Heart right ventricle (tissue), 16 donors: Measurements from ENCODE around the gene CLIC6. TPM values are rescaled to one million over a fixed set of nuclear protein-coding genes. Genes with fewer than 3 reads are reported as not detected.

Experiments
- ATAC-seq, 8 donors: fragments of 200-7000 bp; cut with Tn5 transposase; one replicate each; pipeline ENCODE4 v1.9.1; 2020; ENCODE audit warnings: mild to moderate bottlenecking in 8 of 8, moderate library complexity in 8 of 8, moderate number of reproducible peaks in 1 of 8
- DNase-seq, 2 donors: peaks; one replicate each; pipeline ENCODE4 v3.0.0-alpha.2; 2020
- H3K27ac ChIP-seq, 10 donors: fragments of 200-600 bp; sonication (generic) in 2 of 10; one replicate each; pipeline versions ENCODE4 v1.5.0 to v1.8.0; 2020 to 2022; ENCODE audit warnings: mild to moderate bottlenecking in 3 of 10
- H3K27me3 ChIP-seq, 7 donors: fragments of 200-600 bp; one replicate each; pipeline ENCODE4 v1.8.0; 2021 to 2022; ENCODE audit warnings: mild to moderate bottlenecking in 2 of 7
- H3K36me3 ChIP-seq, 9 donors: fragments of 200-600 bp; sonication (generic) in 1 of 9; one replicate each; pipeline versions ENCODE4 v1.5.0 to v1.8.0; 2020 to 2022; ENCODE audit warnings: mild to moderate bottlenecking in 2 of 9
- H3K4me1 ChIP-seq, 9 donors: fragments of 200-600 bp; sonication (generic) in 1 of 9; one replicate each; pipeline versions ENCODE4 v1.5.0 to v1.8.0; 2020 to 2022; ENCODE audit warnings: mild to moderate bottlenecking in 4 of 9
- H3K4me3 ChIP-seq, 10 donors: fragments of 200-600 bp; sonication (generic) in 2 of 10; one replicate each; pipeline versions ENCODE4 v1.5.0 to v1.8.0; 2020 to 2022; ENCODE audit warnings: mild to moderate bottlenecking in 7 of 10, moderate library complexity in 2 of 10
- H3K9me3 ChIP-seq, 11 donors: fragments of 200-600 bp in 10 of 11; sonication (generic) in 2 of 11; one replicate each; pipeline versions ENCODE4 v1.5.0 to v1.8.0; 2013 to 2022; ENCODE audit warnings: mild to moderate bottlenecking in 2 of 11, control low read depth in 1 of 11, moderate library complexity in 1 of 11
- CTCF ChIP-seq, 9 donors: fragments of 200-600 bp; sonication (generic) in 2 of 9; IDR thresholded peaks; one replicate each; pipeline versions ENCODE4 v1.5.0 to v1.8.0; 2021 to 2022; ENCODE audit warnings: antibody characterized with exemption in 9 of 9, mild to moderate bottlenecking in 5 of 9, moderate library complexity in 1 of 9
- WGBS, 2 donors: extraction: QIAGEN DNeasy Blood & Tissue Kit; methylation state at CpG; one replicate each; pipeline ENCODE4 v1.1.7; 2013; ENCODE audit warnings: inconsistent platforms in 1 of 2; 5-methylcytosine and 5-hydroxymethylcytosine counted together
- intact Hi-C, 10 donors: fragments of 100-400 bp; cut with DNase I; formaldehyde crosslinking; loops; one replicate each; pipeline versions ENCODE4 v1.11.1 to v1.14.2; 2022
- polyA plus RNA-seq, 2 donors: library from polyadenylated mRNA; stranded (reverse); fragments of 200-250 nt; gene quantifications; one replicate each; pipeline ENCODE4 v1.2.3, GENCODE V29; 2013
- total RNA-seq, 10 donors: library from RNA; stranded (reverse); fragmentation: NEBNext Ultra II Directional in 3 of 10; extraction: Animal tissue kit (Norgen Biotek cat#: 25700) in 3 of 10; gene quantifications; one replicate each; pipeline versions ENCODE4 v1.2.1 to v1.2.4, GENCODE V29; 2021 to 2023
- donor health status: Arrhythmogenic right ventricular cardiomyopathy.
- donor health status: ischemic (EF 13 %, LVEDD 7.1; RV severe dilation, severe dysfunction).
- donor health status: healthy with polysubstance abuse.
- donor health status: DM: no; HTN: yes; CAD: no.
- donor health status: DM: no; HTN: no; CAD: no.
- donor health status: ischemic (EF 25% LVEDD 6.9; RV normal size, moderate dysfunction).
- donor health status: ischemic (EF 25% LVEDD 5.7; RV mildly dilated, moderate dysfunction).
- donor health status: healthy.
- donor health status: DM: yes; HTN: yes; CAD: no.
- donor health status: Ischemic cardiomyopathy.
- donor health status: ischemic (EF 35%, LVEDD 5.7; RV mildly dilated, moderate dysfunction).
- donor health status: nonischemic (EF 11% LVEDD 7.7; RV severe dilation, severe dysfunction).
- donor health status: DM: yes; HTN: yes; CAD: no.
- donor health status: PGD.
- donor health status: ischemic (EF 29% LVEDD 5.4; RV normal size, mild dysfunction).
- donor health status: nonischemic (EF 23%, LVEDD 6.1; RV moderate dilation, normal function).

Gene CLIC6
- total and polyA plus RNA-seq, 12 donors: 0.21 to 8.1 (median 2.4) TPM

- WGBS, 2 donors: 71 to 76% methylated on average over 4 of the region's 4 CpGs
- H3K36me3 ChIP-seq: no peaks in the 10 kb centered on the region
- H3K9me3 ChIP-seq: no peaks in the 10 kb centered on the region
- DNase-seq (no peak), ATAC-seq (no peak)
- H3K4me1 ChIP-seq: no peaks in the 10 kb centered on the region
- TF ChIP-seq CTCF (IDR thresholded peaks at IDR 0.05): no peak
- H3K27ac ChIP-seq: no peak overlapping the region
- no peak overlapping the region for H3K4me3 ChIP-seq
- H3K27me3 ChIP-seq: peaks cover 0 to 22% (median 7%) of the 10 kb centered on the region in 7 donors
- intact Hi-C loops: no loop called here
Observed at GRCh38 chr21:34632498-34632897, 36.3 kb upstream of the CLIC6 start.

GRCh38 chr21:34635307-34635706 is 33.5 kb upstream of the CLIC6 start:
- H3K27me3 ChIP-seq: peaks cover 0 to 22% (median 7%) of the 10 kb centered on the region in 7 donors
- H3K27ac ChIP-seq: no peak overlapping the region
- ATAC-seq (no peak), DNase-seq (no peak)
- intact Hi-C loops: no loop called here
- H3K4me3 ChIP-seq: no peak overlapping the region
- no peaks in the 10 kb centered on the region for H3K9me3 ChIP-seq
- H3K36me3 ChIP-seq: no peaks in the 10 kb centered on the region
- peak in 6 of 9 donors; percentile 13 to 42 (median 22) for TF ChIP-seq CTCF (IDR thresholded peaks at IDR 0.05)
- H3K4me1 ChIP-seq: peaks cover 0 to 6% (median 0%) of the 10 kb centered on the region in 9 donors
- 65 to 66% methylated on average over 3 of the region's 3 CpGs for WGBS, 2 donors

GRCh38 chr21:34636961-34637360 is 31.8 kb upstream of the CLIC6 start:
- no peak for DNase-seq
- Histone ChIP-seq H3K36me3 (no peaks in the 10 kb centered on the region), H3K9me3 (no peaks in the 10 kb centered on the region), H3K4me3 (no peak overlapping the region), H3K27me3 (peaks cover 0 to 22% (median 7%) of the 10 kb centered on the region in 7 donors), H3K27ac (no peak overlapping the region), H3K4me1 (peaks cover 0 to 15% (median 0%) of the 10 kb centered on the region in 9 donors)
- no peak for ATAC-seq
- WGBS, 2 donors: 73 to 74% methylated on average over 3 of the region's 3 CpGs
- no peak for TF ChIP-seq CTCF (IDR thresholded peaks at IDR 0.05)
- intact Hi-C loops: no loop called here

- ATAC-seq (no peak), DNase-seq (no peak)
- Histone ChIP-seq H3K9me3 (no peaks in the 10 kb centered on the region), H3K4me3 (no peak overlapping the region), H3K36me3 (no peaks in the 10 kb centered on the region), H3K27ac (no peak overlapping the region), H3K27me3 (peaks cover 0 to 14% (median 6%) of the 10 kb centered on the region in 7 donors), H3K4me1 (peaks cover 0 to 15% (median 0%) of the 10 kb centered on the region in 9 donors)
- no peak for TF ChIP-seq CTCF (IDR thresholded peaks at IDR 0.05)
- WGBS, 2 donors: 82 to 93% methylated on average over 1 of the region's 1 CpG
- intact Hi-C loops: no loop called here
Observed at GRCh38 chr21:34639250-34639649, 29.5 kb upstream of the CLIC6 start.
